Activated T-helper 2 cell treated with anti-CD3 and anti-CD28 coated beads, Interferon-gamma antibody, Interleukin-2, Interleukin-4, amounts not matched to agents 10 μg/mL and 5 μg/mL and 100 μg/mL, durations not matched to agents 14 hours and 24 hours and 36 hours (primary cell): Measurements from ENCODE around the gene MTARC2. TPM values are rescaled to one million over a fixed set of nuclear protein-coding genes. Genes with fewer than 3 reads are reported as not detected.

Source experiments
- total RNA-seq: library from RNA; stranded (reverse); gene quantifications from 2 replicates; pipeline ENCODE4 v1.2.3, GENCODE V29; 2022

MTARC2 gene
- total RNA-seq, 1 donor from 2014 or later, result not detected

Other genes starting within 250 kb of the MTARC2 start
- not detected in 2 replicates for gene MARK1, start 220.2 kb upstream of the MTARC2 start, total RNA-seq
- gene C1orf115, start 58.0 kb upstream of the MTARC2 start, total RNA-seq, result 0.11 TPM in 1 of 2 replicates, not detected in the other
- gene MTARC1, start 38.6 kb downstream of the MTARC2 start, total RNA-seq, result not detected in 2 replicates
- gene HLX, start 131.1 kb downstream of the MTARC2 start, total RNA-seq, result 8.2 and 10.4 TPM in 2 replicates